ENCODE measurements around the gene SPAG4. TPM values are rescaled to one million over a fixed set of nuclear protein-coding genes. Genes with fewer than 3 reads are reported as not detected.

SPAG4 gene
- total RNA-seq, 3 donors from 2014 or later = 1.6 to 2.5 (median 1.9) TPM

DNA sequence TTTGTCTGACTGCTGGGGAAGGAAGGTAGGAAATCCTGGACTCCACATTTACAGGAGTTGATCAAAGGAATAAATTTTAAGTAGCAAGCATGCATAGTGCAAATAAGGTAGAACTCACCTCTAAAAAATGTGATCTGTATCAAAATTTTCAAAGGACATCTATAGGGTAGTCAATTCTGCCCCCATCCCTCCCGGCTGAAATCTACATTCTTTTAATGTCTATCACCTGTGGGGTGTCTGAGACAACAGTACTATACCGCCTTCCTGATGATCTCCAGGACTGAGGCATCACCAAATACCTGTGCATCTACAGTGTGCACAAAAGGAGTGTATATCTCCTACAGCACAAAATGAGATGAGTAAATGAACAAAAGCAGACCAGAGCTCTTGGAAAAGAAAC is 29.2 kb downstream of the SPAG4 start:
- no peak for DNase-seq
- H3K36me3 Mint-ChIP-seq (ENCODE audit: insufficient read depth) = peaks cover 15% of the 10 kb centered on the region
- no peaks in the 10 kb centered on the region for H3K9me3 Mint-ChIP-seq
- H3K4me3 Mint-ChIP-seq = no peak overlapping the region
- ATAC-seq = no peak
- no peaks in the 10 kb centered on the region for H3K27me3 Mint-ChIP-seq (ENCODE audit: low read depth)
- peaks cover 84% of the 10 kb centered on the region for H3K4me1 Mint-ChIP-seq (ENCODE audit: low read depth)

DNA sequence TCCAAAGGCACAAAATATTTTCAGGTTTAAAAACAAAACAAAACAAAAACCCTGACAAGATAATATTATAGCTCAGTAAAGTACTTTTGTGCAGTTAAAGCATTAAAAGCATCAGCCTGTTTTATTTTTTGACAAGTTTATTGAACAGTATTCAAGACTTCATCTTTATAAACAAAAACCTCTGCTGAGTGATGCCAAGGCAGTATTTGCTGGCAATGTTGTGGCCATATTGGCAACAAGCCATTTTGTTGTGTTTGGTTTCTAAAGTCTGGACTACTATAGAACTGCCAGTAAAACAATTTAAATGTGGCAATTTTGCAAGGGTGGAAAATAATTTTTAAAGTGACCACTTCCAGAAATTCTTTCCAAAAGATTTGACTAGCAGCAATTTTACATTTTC is 33.2 kb downstream of the SPAG4 start:
- ATAC-seq (no peak), DNase-seq (no peak)
- Mint-ChIP-seq H3K4me1 (ENCODE audit: low read depth) (peaks cover 68% of the 10 kb centered on the region), H3K36me3 (ENCODE audit: insufficient read depth) (peaks cover 30% of the 10 kb centered on the region), H3K27me3 (ENCODE audit: low read depth) (no peaks in the 10 kb centered on the region), H3K9me3 (no peaks in the 10 kb centered on the region), H3K4me3 (no peak overlapping the region)

DNA sequence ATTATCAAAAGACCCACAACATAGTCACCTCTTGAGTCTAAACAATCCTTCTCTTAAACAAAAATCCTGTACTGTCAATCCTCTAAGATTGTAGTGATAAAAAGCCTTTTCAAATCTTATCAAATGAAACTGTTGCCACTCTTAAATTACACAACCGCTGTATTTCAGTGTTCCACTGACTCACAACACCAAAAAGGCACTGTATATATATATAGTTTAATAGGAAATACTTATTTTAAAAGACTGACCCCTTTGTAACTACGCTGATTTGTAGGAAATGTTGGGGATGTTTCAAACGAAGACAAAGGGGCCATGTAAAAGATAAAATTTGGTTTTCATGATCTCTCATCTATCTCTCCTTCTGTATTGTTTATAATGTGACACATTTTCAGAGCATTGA is 35.0 kb downstream of the SPAG4 start:
- H3K9me3 Mint-ChIP-seq = no peaks in the 10 kb centered on the region
- DNase-seq = no peak
- H3K36me3 Mint-ChIP-seq (ENCODE audit: insufficient read depth) = peaks cover 30% of the 10 kb centered on the region
- H3K4me3 Mint-ChIP-seq = no peak overlapping the region
- peaks cover 52% of the 10 kb centered on the region for H3K4me1 Mint-ChIP-seq (ENCODE audit: low read depth)
- ATAC-seq = peak in 1 of 2 donors; percentile 24
- H3K27me3 Mint-ChIP-seq (ENCODE audit: low read depth) = no peaks in the 10 kb centered on the region

DNA sequence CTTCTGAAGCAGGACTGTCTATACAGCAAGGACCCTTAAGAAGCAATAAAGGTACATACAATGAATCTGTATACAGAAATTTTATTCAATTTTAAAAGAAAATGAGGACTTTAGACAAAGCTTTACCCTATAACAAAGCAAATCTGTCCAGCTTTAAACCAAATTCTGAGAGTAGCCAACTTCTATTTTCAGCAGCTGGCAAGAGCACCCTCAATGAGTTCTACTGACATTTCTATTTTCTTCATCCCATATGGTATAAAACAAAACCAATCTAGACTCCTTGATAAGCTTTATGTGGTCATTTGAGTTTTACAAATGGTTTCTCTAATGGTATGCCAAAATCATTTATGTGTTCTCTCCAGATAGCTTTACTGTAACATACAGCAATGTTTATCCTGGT is 36.3 kb downstream of the SPAG4 start:
- Mint-ChIP-seq H3K4me1 (ENCODE audit: low read depth) (peaks cover 49% of the 10 kb centered on the region), H3K36me3 (ENCODE audit: insufficient read depth) (peaks cover 31% of the 10 kb centered on the region), H3K27me3 (ENCODE audit: low read depth) (no peaks in the 10 kb centered on the region), H3K9me3 (no peaks in the 10 kb centered on the region), H3K4me3 (no peak overlapping the region)
- ATAC-seq (no peak), DNase-seq (no peak)

- Mint-ChIP-seq H3K27me3 (ENCODE audit: low read depth) (no peaks in the 10 kb centered on the region), H3K4me3 (no peak overlapping the region)
- ATAC-seq = no peak
These were observed 37.2 kb downstream of the SPAG4 start for GRCh38 chr20:35652641-35653429.

GRCh38 chr20:35653430-35653734 is 37.8 kb downstream of the SPAG4 start:
- H3K4me3 Mint-ChIP-seq = no peak overlapping the region
- H3K36me3 Mint-ChIP-seq (ENCODE audit: insufficient read depth) = peaks cover 29% of the 10 kb centered on the region
- no peaks in the 10 kb centered on the region for H3K9me3 Mint-ChIP-seq
- H3K27me3 Mint-ChIP-seq (ENCODE audit: low read depth) = no peaks in the 10 kb centered on the region
- no peak for DNase-seq
- peaks cover 53% of the 10 kb centered on the region for H3K4me1 Mint-ChIP-seq (ENCODE audit: low read depth)
- no peak for ATAC-seq

More at GRCh38 chr20:35652641-35653429, 37.2 kb downstream of the SPAG4 start:
- DNase-seq = no peak
- Mint-ChIP-seq H3K36me3 (ENCODE audit: insufficient read depth) (peaks cover 31% of the 10 kb centered on the region), H3K9me3 (no peaks in the 10 kb centered on the region), H3K4me1 (ENCODE audit: low read depth) (peaks cover 53% of the 10 kb centered on the region)

GRCh38 chr20:35653893-35654292 is 38.3 kb downstream of the SPAG4 start:
- no peak for ATAC-seq
- H3K27me3 Mint-ChIP-seq (ENCODE audit: low read depth) = no peaks in the 10 kb centered on the region
- H3K4me3 Mint-ChIP-seq = no peak overlapping the region
- H3K9me3 Mint-ChIP-seq = no peaks in the 10 kb centered on the region
- peaks cover 52% of the 10 kb centered on the region for H3K4me1 Mint-ChIP-seq (ENCODE audit: low read depth)
- peaks cover 25% of the 10 kb centered on the region for H3K36me3 Mint-ChIP-seq (ENCODE audit: insufficient read depth)
- DNase-seq = no peak

- H3K36me3 Mint-ChIP-seq (ENCODE audit: insufficient read depth) = peaks cover 23% of the 10 kb centered on the region
- H3K27me3 Mint-ChIP-seq (ENCODE audit: low read depth) = no peaks in the 10 kb centered on the region
- DNase-seq (no peak), ATAC-seq (no peak)
- no peak overlapping the region for H3K4me3 Mint-ChIP-seq
- H3K4me1 Mint-ChIP-seq (ENCODE audit: low read depth) = peaks cover 52% of the 10 kb centered on the region
- H3K9me3 Mint-ChIP-seq = no peaks in the 10 kb centered on the region
These were observed 38.8 kb downstream of the SPAG4 start for GRCh38 chr20:35654415-35654814.

DNA sequence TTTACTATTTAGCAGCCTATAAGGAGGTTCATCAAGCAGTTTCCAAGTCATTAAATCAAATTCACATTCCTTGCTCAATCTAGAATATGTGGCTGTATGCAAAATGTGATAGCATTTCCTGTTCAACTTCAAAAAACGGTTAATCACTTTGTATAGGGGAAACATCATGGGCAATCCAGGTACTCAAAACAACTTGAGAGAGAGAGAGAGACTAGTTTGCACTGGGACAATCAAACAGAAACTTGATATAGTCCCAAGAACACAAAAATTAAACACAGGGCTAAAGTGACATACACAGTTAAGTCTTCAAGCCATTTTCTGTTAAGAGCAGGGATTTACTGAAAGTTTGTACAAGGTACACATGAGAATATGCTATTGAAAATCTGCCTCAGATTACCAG is 41.6 kb downstream of the SPAG4 start:
- no peaks in the 10 kb centered on the region for H3K9me3 Mint-ChIP-seq
- no peak for ATAC-seq

GRCh38 chr20:35660122-35660937 is 44.7 kb downstream of the SPAG4 start:
- no peak for DNase-seq
- H3K9me3 Mint-ChIP-seq = no peaks in the 10 kb centered on the region

More for the DNA sequence above, 41.6 kb downstream of the SPAG4 start:
- Mint-ChIP-seq H3K4me1 (ENCODE audit: low read depth) (peaks cover 55% of the 10 kb centered on the region), H3K27me3 (ENCODE audit: low read depth) (no peaks in the 10 kb centered on the region), H3K36me3 (ENCODE audit: insufficient read depth) (peaks cover 16% of the 10 kb centered on the region), H3K4me3 (peak overlapping the region; percentile 39)
- no peak for DNase-seq

GRCh38 chr20:35661053-35661452 is 45.4 kb downstream of the SPAG4 start:
- DNase-seq (no peak), ATAC-seq (peak; percentile 23 to 24)
- Mint-ChIP-seq H3K4me3 (peak overlapping the region; percentile 94), H3K4me1 (ENCODE audit: low read depth) (peaks cover 67% of the 10 kb centered on the region), H3K27me3 (ENCODE audit: low read depth) (no peaks in the 10 kb centered on the region), H3K36me3 (ENCODE audit: insufficient read depth) (peaks cover 13% of the 10 kb centered on the region), H3K9me3 (no peaks in the 10 kb centered on the region)

More at GRCh38 chr20:35660122-35660937, 44.7 kb downstream of the SPAG4 start:
- H3K4me1 Mint-ChIP-seq (ENCODE audit: low read depth) = peaks cover 67% of the 10 kb centered on the region
- H3K36me3 Mint-ChIP-seq (ENCODE audit: insufficient read depth) = peaks cover 14% of the 10 kb centered on the region
- ATAC-seq = peak; percentile 39 to 47
- H3K4me3 Mint-ChIP-seq = peak overlapping the region; percentile 94
- H3K27me3 Mint-ChIP-seq (ENCODE audit: low read depth) = no peaks in the 10 kb centered on the region

DNA sequence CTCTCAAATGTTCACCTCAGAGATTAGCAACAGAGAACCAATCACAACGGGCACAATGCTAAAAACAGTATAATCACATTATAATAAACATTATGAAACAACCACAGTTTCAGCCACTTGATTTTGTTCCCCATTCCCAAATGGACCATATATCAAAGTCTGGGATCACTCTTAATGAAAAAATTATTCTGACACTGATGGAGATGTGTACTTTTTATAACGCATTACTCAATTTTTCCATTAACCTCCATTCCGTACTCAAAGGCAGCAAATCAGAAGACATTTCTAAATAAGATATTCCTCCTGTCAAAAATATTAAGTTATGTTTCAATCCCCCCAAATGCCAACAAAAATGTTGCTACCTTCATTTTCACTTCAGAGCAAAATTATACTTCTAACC is 46.3 kb downstream of the SPAG4 start:
- Mint-ChIP-seq H3K9me3 (no peaks in the 10 kb centered on the region), H3K4me1 (ENCODE audit: low read depth) (peaks cover 62% of the 10 kb centered on the region), H3K27me3 (ENCODE audit: low read depth) (no peaks in the 10 kb centered on the region), H3K4me3 (peak overlapping the region; percentile 94), H3K36me3 (ENCODE audit: insufficient read depth) (peaks cover 13% of the 10 kb centered on the region)
- DNase-seq (no peak), ATAC-seq (no peak)

DNA sequence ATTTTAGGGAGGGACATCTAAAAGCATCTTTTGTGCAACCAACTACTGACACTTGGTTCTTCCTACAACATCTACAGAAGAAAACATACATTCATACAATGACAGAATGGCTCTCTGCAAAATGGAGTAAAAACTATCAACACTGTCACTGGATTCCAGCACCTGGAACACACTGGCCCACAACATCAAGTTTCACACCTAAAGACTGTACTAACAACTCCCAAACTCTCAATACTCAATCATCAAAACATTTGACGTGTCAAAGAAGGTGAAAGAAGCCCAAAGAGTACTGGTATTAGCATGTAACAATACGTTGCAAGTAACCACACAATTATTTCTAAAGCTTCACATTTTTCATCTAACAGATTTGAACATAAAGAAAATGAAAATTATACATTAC is 46.9 kb downstream of the SPAG4 start:
- DNase-seq (no peak), ATAC-seq (peak; percentile 5 to 7)
- H3K36me3 Mint-ChIP-seq (ENCODE audit: insufficient read depth) = peaks cover 8% of the 10 kb centered on the region
- peak overlapping the region; percentile 94 for H3K4me3 Mint-ChIP-seq
- no peaks in the 10 kb centered on the region for H3K9me3 Mint-ChIP-seq
- no peaks in the 10 kb centered on the region for H3K27me3 Mint-ChIP-seq (ENCODE audit: low read depth)
- H3K4me1 Mint-ChIP-seq (ENCODE audit: low read depth) = peaks cover 56% of the 10 kb centered on the region

- peaks cover 15% of the 10 kb centered on the region for H3K36me3 Mint-ChIP-seq (ENCODE audit: insufficient read depth)
- H3K4me1 Mint-ChIP-seq (ENCODE audit: low read depth) = peaks cover 46% of the 10 kb centered on the region
These were observed 48.2 kb downstream of the SPAG4 start for GRCh38 chr20:35663516-35664465.

More at GRCh38 chr20:35663516-35664465, 48.2 kb downstream of the SPAG4 start:
- Mint-ChIP-seq H3K27me3 (ENCODE audit: low read depth) (no peaks in the 10 kb centered on the region), H3K9me3 (no peaks in the 10 kb centered on the region), H3K4me3 (peak overlapping the region; percentile 94)
- DNase-seq (peak; percentile 40), ATAC-seq (peak; percentile 36 to 38)
